ENCODE data around the gene PTGES3L. TPM values are rescaled to one million over a fixed set of nuclear protein-coding genes. Genes with fewer than 3 reads are reported as not detected.
"Not testable (repeated sequence)": the region's sequence is repeated elsewhere in the genome, so short reads cannot be mapped to it uniquely, and the experiment has no call there.

Gene PTGES3L
- total and polyA plus RNA-seq, 4 donors, result 0.08 to 0.19 (median 0.13) TPM; not detected in 1

- Histone ChIP-seq H3K9ac (ENCODE audit: low read depth in 1 of 2, low read length in 2 of 2) (no peak overlapping the region), H3K27me3 (ENCODE audit: control insufficient read depth in 4 of 4, insufficient read depth in 4 of 4, low read length in 3 of 4) (no peaks in the 10 kb centered on the region), H3K4me1 (ENCODE audit: control insufficient read depth in 4 of 4, insufficient read depth in 4 of 4, low read length in 3 of 4) (peaks cover 4 to 15% (median 11%) of the 10 kb centered on the region in 4 donors), H3K27ac (ENCODE audit: low read depth in 1 of 2, low read length in 2 of 2) (no peak overlapping the region), H3K9me3 (ENCODE audit: control insufficient read depth in 4 of 4, low read length in 3 of 4) (no peaks in the 10 kb centered on the region), H3K4me3 (ENCODE audit: low read depth in 1 of 3, low read length in 3 of 3) (no peak overlapping the region), H3K36me3 (ENCODE audit: control insufficient read depth in 4 of 4, insufficient read depth in 3 of 4, low read depth in 1 of 4, low read length in 3 of 4) (peaks cover 6 to 26% (median 15%) of the 10 kb centered on the region in 4 donors)
- WGBS, result 82% methylated on average over 5 of the region's 5 CpGs
- peak; percentile 12 to 16 for TF ChIP-seq HNF4A (conservative IDR thresholded peaks at IDR 0.05)
- TF ChIP-seq YY1 (IDR thresholded peaks at IDR 0.05), result no peak
- TF ChIP-seq RAD21 (IDR thresholded peaks at IDR 0.05), result peak in 1 of 2 donors; percentile 7
- no peak for TF ChIP-seq REST (IDR thresholded peaks at IDR 0.05)
- DNase-seq (ENCODE audit: low spot score), result no peak
Observed at GRCh38 chr17:43003542-43004172, 23.8 kb upstream of the PTGES3L start.

- Histone ChIP-seq H3K4me1 (ENCODE audit: control insufficient read depth in 4 of 4, insufficient read depth in 4 of 4, low read length in 3 of 4) (peaks cover 8 to 19% (median 15%) of the 10 kb centered on the region in 4 donors), H3K36me3 (ENCODE audit: control insufficient read depth in 4 of 4, insufficient read depth in 3 of 4, low read depth in 1 of 4, low read length in 3 of 4) (peaks cover 6 to 26% (median 15%) of the 10 kb centered on the region in 4 donors)
- 95% methylated on average over 13 of the region's 13 CpGs for WGBS
- H3K27me3 ChIP-seq (ENCODE audit: control insufficient read depth in 4 of 4, insufficient read depth in 4 of 4, low read length in 3 of 4); DNase-seq (ENCODE audit: low spot score); H3K9ac ChIP-seq (ENCODE audit: low read depth in 1 of 2, low read length in 2 of 2); H3K4me3 ChIP-seq (ENCODE audit: low read depth in 1 of 3, low read length in 3 of 3); H3K9me3 ChIP-seq (ENCODE audit: control insufficient read depth in 4 of 4, low read length in 3 of 4); H3K27ac ChIP-seq (ENCODE audit: low read depth in 1 of 2, low read length in 2 of 2): not testable (repeated sequence)
Observed at GRCh38 chr17:43000894-43001293, 21.0 kb upstream of the PTGES3L start.

- TF ChIP-seq RAD21 (IDR thresholded peaks at IDR 0.05) (no peak), TAF1 (conservative IDR thresholded peaks at IDR 0.05) (no peak), CTCF (IDR thresholded peaks at IDR 0.05; ENCODE audit: low read depth, low read length, missing input control) (no peak), RXRA (IDR thresholded peaks at IDR 0.05) (no peak)
- H3K36me3 ChIP-seq (ENCODE audit: control insufficient read depth in 4 of 4, insufficient read depth in 3 of 4, low read depth in 1 of 4, low read length in 3 of 4), result peaks cover 6 to 26% (median 15%) of the 10 kb centered on the region in 4 donors
Observed at GRCh38 chr17:42999003-42999525, 19.2 kb upstream of the PTGES3L start.

More at GRCh38 chr17:42999003-42999525, 19.2 kb upstream of the PTGES3L start:
- 13% methylated on average over 10 of the region's 10 CpGs for WGBS
- H3K4me3 ChIP-seq (ENCODE audit: low read depth in 1 of 3, low read length in 3 of 3), result peak overlapping the region; percentile 80 to 100 (median 84)
- peak overlapping the region; percentile 61 to 98 for H3K27ac ChIP-seq (ENCODE audit: low read depth in 1 of 2, low read length in 2 of 2)
- peaks cover 8 to 19% (median 15%) of the 10 kb centered on the region in 4 donors for H3K4me1 ChIP-seq (ENCODE audit: control insufficient read depth in 4 of 4, insufficient read depth in 4 of 4, low read length in 3 of 4)
- no peak for DNase-seq (ENCODE audit: low spot score)
- no peaks in the 10 kb centered on the region for H3K27me3 ChIP-seq (ENCODE audit: control insufficient read depth in 4 of 4, insufficient read depth in 4 of 4, low read length in 3 of 4)
- no peaks in the 10 kb centered on the region for H3K9me3 ChIP-seq (ENCODE audit: control insufficient read depth in 4 of 4, low read length in 3 of 4)
- H3K9ac ChIP-seq (ENCODE audit: low read depth in 1 of 2, low read length in 2 of 2), result peak overlapping the region; percentile 97 to 99

All from liver (tissue), 9 donors.